HG02852 (cell line): Measurements from ENCODE around the gene TRAM2.
"Not testable (repeated sequence)": the region's sequence is repeated elsewhere in the genome, so short reads cannot be mapped to it uniquely, and the experiment has no call there.

Experiments
- ATAC-seq: cut with Tn5 transposase; IDR thresholded peaks from one replicate; pipeline ENCODE4 v1.9.1; 2021; ENCODE audit warnings: mild to moderate bottlenecking, moderate library complexity; ENCODE audit not compliant: unreplicated experiment

Gene TRAM2

DNA sequence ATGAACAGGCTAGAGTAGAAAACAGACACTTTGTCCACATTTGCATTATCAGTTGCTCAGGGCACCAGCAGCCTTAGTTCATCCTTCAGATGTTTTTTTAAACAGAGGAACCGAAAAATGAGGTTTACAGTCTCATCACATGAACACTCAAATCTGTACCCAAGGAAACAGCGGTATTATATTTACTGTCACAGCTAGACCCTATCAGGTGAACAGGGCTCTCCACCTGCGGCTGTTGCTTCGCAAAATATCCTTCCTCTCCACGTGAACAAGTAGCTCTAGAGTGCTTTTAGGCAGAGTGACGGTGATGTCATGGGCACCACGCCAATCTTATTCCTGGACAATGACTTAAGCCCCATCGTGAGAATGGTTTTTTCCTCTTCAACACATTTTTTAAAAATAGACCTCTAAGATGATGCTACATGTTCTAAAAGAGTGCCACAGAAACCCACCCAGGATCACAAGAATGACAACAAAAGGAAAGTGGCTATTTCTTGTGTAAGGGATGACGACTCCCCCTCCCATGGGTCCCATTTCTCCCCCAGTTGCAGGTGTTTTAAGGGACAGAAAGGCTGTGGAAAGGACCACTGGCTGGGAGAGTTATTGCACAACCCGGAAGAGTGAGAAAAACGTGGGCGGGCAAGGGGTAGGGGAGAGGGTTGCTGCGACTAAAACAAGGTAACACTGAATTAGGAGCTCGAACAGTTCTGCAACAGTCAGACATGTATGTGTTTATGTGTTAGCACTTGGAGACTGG is 79.0 kb downstream of the TRAM2 start:
- peak; percentile 77 for ATAC-seq

GRCh38 chr6:52496631-52497030 is 80.2 kb downstream of the TRAM2 start:
- ATAC-seq, result no peak

GRCh38 chr6:52495922-52496321 is 80.9 kb downstream of the TRAM2 start:
- no peak for ATAC-seq

DNA sequence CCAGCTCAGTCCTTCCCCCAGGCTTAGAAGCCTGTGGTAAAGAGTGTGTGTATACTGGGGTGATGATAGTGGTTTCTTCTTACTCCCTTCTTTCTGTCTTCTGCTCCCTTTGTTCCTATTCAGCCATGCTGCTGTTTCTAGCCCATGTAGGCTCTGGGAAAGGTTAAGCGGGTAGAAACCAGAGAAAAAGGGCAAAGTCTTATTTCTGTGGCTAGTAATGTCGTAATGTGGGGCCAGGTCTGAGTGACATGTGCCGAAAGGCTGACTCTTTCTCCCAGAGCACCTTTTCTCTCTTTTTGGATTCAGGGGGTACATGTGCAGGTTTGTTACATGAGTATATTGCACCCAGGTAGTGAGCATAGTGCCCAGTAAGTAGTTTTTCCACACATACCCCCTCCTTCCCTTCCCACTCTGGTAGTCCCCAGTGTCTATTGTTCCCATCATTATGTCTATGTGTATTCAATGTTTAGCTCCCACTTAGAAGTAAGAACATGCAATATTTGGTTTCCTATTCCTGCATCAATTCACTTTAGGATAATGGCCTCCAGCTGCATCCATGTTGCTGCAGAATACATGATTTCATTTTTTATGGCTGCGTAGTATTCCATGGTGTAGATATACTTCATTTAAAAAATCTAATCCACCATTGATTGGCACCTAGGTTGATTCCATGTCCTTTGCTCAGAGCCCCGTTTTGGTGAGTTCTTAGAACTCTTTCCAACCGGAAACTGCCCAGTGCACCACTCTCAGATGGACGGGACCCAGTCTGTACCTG is 82.4 kb downstream of the TRAM2 start:
- ATAC-seq, result no peak

DNA sequence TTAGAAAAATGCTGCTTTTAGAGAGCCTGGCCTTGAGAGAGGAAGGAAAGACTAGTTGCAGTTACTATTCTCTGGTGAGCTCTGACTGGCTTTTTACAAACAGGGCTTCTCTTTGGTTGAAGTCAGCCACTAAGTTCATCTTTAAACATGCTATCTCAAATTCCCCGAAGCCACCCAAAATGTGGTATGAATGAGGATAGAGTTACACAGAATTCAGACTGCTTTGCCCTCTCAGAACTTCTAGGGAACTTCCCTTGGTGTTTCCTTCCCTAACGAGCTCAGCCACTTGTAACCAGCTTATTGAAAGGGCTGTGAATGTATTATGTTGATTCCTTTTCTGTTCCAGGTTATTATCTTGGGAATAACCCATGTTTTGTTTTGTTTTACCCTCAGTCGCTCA is 83.2 kb downstream of the TRAM2 start:
- no peak for ATAC-seq

DNA sequence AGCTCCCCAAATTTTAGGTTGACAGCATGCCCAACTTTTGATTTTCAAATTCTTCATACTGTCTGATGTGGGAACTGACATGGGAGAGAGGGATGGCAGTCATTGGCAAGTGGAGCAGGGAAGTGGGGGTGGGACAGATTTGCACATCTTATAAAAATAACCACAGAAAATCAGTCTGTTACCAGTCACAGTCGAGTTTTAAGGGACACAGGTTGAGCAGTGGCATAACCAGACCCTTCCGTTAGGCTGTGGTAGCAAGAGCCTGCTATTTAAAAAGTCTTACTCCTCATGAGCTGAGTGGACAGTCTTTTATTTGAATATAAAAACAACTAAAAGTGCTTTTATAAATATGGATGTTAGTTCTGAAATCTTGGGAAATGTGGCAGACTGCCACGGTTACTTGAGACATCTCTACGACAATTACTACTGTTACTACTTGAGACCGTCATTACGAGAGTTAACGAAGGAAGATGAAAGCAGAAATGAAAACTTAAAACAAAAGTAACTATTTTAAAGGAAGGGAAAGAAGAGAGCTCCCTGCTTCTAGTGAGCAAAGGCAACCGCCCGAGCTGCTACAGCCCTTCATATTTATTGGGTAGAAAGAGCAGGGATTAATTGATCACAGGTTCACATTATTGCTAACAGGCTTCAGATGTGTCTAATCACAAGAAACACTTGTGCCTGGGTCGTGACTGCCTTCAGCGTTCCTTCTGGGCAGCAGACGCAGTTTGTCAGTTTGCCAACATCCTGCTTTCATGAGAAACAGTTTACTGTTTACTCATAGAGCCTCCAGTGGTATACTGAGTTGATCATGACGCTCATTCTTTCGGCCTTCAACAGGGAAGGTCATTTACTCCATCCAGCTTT is 85.4 kb downstream of the TRAM2 start:
- peak; percentile 63 for ATAC-seq

GRCh38 chr6:52489881-52490280 is 87.0 kb downstream of the TRAM2 start:
- no peak for ATAC-seq

DNA sequence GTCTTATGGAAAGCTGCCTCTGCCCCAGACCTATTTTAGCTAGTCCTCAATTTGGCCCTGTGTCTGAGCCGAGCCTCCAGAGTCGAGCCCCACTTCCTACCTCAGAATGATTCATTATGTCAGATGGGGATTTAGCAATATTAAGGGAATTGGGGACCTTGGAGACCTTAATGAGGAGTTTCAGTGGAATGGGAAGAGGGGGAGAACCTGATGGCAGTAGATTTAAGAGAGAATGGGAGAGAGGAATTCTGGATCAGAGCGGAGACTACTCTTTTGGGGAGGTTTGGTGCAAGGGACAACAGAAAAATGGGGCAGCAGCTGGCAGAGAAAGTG is 93.2 kb downstream of the TRAM2 start:
- ATAC-seq, result no peak

GRCh38 chr6:52482903-52483670 is 93.8 kb downstream of the TRAM2 start:
- ATAC-seq, result no peak

- ATAC-seq, result no peak
Measured at GRCh38 chr6:52475307-52475706, 101.6 kb downstream of the TRAM2 start.

DNA sequence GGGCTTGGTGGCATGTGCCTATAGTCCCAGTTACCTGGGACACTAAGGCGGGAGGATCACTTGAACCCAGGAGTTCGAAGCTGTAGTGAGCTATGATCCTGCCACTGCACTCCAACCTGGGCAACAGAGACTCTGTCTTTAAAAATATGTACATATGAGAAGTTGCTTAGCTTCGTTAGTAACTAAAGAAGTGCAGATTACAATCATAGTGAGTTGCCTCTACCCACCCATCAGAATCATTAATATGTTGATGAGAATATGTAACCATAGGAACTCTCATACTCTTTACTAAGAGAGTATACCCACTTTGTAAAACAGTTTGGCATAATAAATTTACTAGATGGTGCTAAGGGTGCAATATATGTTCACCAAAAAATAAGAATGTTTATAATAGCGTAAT is 102.7 kb downstream of the TRAM2 start:
- no peak for ATAC-seq

GRCh38 chr6:52461194-52461593 is 115.7 kb downstream of the TRAM2 start:
- ATAC-seq, result not testable (repeated sequence)

- no peak for ATAC-seq
Measured at GRCh38 chr6:52457096-52457495, 119.8 kb downstream of the TRAM2 start.

DNA sequence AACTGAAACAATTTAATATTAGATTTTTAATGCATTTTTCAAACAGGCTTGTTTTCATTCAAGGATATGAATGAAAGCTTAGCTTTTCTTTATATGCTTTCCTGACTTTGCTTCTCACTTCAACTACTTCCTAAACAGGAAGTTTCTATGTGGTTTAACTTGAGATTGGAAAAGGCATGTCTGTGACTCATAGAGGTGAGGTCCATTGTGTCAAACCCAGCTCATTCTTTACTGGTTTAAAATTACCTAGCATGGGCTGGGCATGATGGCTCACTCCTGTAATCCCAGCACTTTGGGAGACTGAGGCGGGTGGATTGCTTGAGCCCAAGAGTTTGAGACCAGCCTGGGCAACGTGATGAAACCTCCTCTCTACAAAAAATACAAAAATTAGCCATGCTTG is 122.3 kb downstream of the TRAM2 start:
- ATAC-seq, result no peak
